Coronary artery (tissue), 2 donors: ENCODE measurements around the gene BCL11A.

Source experiments
- DNase-seq: peaks from one replicate; pipeline ENCODE4 v3.0.0-alpha.2; 2017; ENCODE audit warnings: low spot score
- H3K27ac ChIP-seq, 2 donors: fragments of 200-600 bp; sonication (generic); one replicate each; pipeline ENCODE4 v1.5.1; 2016 to 2019
- H3K4me3 ChIP-seq: fragments of 200-600 bp; sonication (generic); 2 replicates; pipeline ENCODE4 v1.5.1; 2016; ENCODE audit warnings: mild to moderate bottlenecking, moderate library complexity
- TF ChIP-seq, protein P1 (sequence below): fragments of 200-600 bp; sonication (generic); IDR thresholded peaks from one replicate; pipeline ENCODE4 v1.5.1; 2019; ENCODE audit warnings: antibody characterized with exemption

The BCL11A gene

DNA sequence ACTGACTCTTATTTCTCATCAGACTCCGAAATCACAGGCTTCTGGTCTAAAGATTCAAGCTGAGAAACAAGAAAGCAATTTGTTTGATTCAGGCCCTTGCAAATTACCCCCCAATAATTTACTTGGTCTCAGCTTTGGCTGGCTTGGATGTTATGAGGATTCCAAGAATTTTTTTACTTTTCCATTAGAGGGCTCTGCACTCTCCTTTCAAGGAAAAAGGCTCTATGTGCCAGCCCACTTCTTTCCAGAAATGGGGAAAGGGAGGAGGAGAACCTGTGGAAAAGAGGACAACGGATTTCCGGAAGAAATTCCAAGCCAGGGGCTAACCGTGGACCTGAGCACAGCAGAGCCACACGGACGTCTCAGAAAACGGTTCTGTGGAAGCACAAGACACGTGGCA is 44.4 kb downstream of the BCL11A start:
- TF ChIP-seq, protein P1, sequence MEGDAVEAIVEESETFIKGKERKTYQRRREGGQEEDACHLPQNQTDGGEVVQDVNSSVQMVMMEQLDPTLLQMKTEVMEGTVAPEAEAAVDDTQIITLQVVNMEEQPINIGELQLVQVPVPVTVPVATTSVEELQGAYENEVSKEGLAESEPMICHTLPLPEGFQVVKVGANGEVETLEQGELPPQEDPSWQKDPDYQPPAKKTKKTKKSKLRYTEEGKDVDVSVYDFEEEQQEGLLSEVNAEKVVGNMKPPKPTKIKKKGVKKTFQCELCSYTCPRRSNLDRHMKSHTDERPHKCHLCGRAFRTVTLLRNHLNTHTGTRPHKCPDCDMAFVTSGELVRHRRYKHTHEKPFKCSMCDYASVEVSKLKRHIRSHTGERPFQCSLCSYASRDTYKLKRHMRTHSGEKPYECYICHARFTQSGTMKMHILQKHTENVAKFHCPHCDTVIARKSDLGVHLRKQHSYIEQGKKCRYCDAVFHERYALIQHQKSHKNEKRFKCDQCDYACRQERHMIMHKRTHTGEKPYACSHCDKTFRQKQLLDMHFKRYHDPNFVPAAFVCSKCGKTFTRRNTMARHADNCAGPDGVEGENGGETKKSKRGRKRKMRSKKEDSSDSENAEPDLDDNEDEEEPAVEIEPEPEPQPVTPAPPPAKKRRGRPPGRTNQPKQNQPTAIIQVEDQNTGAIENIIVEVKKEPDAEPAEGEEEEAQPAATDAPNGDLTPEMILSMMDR: no peak
- Histone ChIP-seq H3K27ac (no peak overlapping the region), H3K4me3 (no peak overlapping the region)
- DNase-seq: no peak

DNA sequence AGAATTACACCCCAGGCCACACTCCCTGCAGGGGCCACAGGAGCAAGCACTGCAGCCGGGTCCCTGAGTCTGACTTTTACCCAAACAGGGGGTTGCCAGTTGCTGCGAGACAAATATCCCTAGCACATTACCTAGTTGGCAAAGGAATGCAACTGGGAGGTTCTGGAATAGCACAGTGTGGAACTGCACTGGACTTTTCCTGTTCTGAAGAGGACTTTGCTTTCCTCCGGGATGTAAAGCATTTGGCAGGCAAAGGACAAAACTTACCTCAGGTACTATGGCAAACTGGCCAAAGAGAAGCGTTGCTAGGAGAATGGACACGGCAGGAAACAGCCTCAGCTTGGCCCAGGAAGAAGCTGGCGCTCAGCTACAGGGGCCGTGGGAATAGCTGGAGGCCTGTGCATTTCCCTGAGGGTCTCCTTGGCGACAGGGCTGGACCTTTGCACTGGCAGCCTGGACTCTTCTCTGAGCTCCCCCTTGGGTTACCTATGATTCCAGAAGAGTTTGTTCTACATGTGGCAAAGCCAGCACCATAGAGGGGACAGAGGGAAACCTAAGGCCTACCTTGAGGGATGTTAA is 45.0 kb downstream of the BCL11A start:
- TF ChIP-seq, protein P1: no peak
- DNase-seq: no peak
- Histone ChIP-seq H3K4me3 (no peak overlapping the region), H3K27ac (no peak overlapping the region)

DNA sequence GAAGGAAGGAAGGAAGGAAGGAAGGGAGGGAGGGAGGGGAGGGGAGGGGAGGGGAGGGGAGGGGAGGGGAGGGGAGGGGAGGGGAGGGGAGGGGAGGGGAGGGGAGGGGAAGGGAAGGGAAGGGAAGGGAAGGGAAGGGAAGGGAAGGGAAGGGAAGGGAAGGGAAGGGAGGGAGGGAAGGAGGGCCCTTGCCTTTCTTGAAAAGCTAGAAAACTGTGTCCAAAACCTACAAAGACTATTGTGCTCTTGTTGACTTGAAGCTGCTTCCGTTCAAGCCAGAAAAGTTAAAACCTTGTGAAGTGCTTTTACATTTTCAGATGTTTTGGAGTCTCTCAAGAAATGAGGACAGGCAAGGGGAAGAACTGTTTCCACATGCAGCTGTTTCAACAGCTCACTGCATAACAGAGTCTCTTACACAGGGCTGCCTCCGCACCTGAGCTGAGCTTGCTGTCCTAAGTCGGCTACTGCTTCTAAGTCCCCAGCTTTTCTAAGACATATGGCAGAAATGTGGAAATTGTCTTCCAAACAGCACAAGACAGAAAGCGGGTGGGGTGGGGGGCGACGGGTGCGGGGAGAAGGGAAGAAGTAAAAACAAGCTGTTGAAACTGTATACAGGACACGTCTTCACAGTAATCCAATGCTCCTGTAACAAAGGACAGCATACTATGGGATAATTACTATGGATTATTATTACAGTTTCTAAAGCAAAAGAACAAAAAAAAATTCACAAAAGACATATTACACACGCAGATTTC is 46.1 kb downstream of the BCL11A start:
- DNase-seq: no peak
- TF ChIP-seq, protein P1: no peak
- no peak overlapping the region for H3K4me3 ChIP-seq
- H3K27ac ChIP-seq: no peak overlapping the region

DNA sequence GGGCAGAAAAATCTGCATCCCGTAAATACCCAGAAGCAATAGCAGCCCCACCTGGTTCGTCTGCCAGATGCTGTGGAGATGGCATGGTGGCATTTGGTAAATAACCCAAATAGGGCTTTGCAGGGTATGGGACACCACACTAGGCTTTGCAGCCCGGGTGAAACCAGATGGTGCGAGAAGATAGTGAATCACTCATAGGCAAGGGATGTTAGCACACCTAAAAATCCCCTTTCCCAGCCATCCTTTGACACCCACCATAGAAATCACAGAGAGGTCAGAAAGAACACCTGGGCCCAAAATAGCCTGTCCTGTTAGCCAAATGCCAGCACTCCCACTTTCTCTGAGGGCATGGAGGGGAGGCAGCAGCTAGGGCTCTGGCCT is 47.6 kb downstream of the BCL11A start:
- Histone ChIP-seq H3K4me3 (no peak overlapping the region), H3K27ac (no peak overlapping the region)
- no peak for DNase-seq
- TF ChIP-seq, protein P1: no peak

DNA sequence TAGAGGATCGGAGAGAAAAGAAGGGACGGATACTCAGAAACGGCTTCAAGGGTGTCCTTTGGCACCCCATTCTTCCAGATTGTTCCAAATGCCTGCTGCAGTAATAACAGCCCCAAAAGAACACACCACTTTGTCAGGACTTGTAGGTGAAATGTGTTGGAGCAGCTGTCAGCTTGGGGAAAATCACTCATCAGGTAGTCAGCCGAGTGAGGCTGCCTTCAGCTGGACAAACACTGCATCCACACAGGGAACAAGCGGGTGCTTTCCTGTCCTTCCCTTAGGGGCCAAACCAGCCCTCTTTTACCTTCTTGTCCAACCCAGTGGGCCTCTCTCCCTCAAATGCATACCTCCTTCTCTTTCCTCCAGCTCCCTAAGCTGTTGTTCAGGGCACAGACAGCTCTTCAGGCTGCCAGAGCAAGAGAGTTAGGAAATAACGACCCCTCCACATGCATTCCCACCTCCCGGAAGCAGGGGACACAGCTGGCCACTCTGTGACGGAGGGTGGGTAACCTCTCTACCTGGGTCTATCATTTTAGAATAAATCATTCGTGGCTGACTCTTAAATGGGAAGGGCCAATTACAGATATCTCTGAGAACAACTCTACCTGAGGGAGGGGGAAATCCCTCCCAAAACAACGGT is 48.1 kb downstream of the BCL11A start:
- no peak overlapping the region for H3K27ac ChIP-seq

DNA sequence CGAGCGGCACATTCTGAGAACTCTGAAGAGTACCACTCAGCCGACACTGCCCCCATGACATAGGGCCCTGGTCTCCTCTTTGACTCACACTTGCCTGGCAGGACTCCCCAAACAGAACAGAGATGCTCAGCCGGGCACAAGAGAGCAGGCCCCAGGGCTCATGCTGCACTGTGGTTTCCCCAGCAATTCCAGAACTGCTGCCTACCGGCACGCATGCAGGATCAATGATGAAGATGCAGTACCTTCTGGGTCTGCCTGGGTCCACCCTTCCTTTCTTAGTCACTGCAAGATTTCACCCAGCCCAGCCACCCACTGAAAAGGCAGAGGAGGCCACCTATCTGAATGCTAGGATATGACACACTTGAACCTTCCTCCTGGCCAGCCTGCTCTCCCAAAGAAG is 49.4 kb downstream of the BCL11A start:
- Histone ChIP-seq H3K27ac (no peak overlapping the region), H3K4me3 (no peak overlapping the region)
- TF ChIP-seq, protein P1: no peak
- no peak for DNase-seq

More for the DNA sequence above, 48.1 kb downstream of the BCL11A start:
- no peak for DNase-seq
- TF ChIP-seq, protein P1: no peak
- H3K4me3 ChIP-seq: no peak overlapping the region

DNA sequence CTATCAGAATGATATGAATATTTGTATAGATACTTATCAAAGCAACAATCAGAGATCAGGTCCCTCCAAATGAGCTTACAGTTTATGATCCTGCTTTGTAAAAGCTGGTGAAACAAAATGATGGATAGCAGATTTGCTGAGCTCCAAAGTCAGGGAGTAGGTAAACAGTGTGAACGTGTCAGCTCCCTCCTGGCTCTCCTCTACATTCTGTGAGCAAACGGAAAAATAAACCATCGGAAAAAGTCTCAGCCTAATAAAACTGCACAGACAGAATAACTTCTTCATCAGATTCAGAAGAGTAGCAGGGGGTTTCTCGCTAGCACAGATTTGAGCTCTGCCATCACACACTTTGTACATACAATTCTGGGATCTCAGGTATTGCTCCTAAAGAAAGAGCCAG is 51.3 kb downstream of the BCL11A start:
- no peak for DNase-seq
- TF ChIP-seq, protein P1: no peak
- H3K4me3 ChIP-seq: no peak overlapping the region
- no peak overlapping the region for H3K27ac ChIP-seq
